Upper lobe of right lung (tissue), 1 donor: ENCODE results near the gene SACM1L. TPM values are rescaled to one million over a fixed set of nuclear protein-coding genes. Genes with fewer than 3 reads are reported as not detected.

Experiments used
- ATAC-seq: fragments of 200-7000 bp; cut with Tn5 transposase; one replicate; pipeline ENCODE4 v1.9.1; 2020; ENCODE audit warnings: mild to moderate bottlenecking, moderate library complexity
- DNase-seq: peaks from one replicate; pipeline ENCODE4 v3.0.0-alpha.2; 2020
- H3K27ac ChIP-seq: fragments of 200-600 bp; one replicate; pipeline ENCODE4 v1.8.0; 2022
- H3K27me3 ChIP-seq: fragments of 200-600 bp; one replicate; pipeline ENCODE4 v1.8.0; 2022; ENCODE audit warnings: mild to moderate bottlenecking
- H3K36me3 ChIP-seq: fragments of 200-600 bp; one replicate; pipeline ENCODE4 v1.8.0; 2022
- H3K4me1 ChIP-seq: fragments of 200-600 bp; one replicate; pipeline ENCODE4 v1.8.0; 2022
- H3K4me3 ChIP-seq: fragments of 200-600 bp; one replicate; pipeline ENCODE4 v1.8.0; 2022; ENCODE audit warnings: mild to moderate bottlenecking
- H3K9me3 ChIP-seq: fragments of 200-600 bp; one replicate; pipeline ENCODE4 v1.8.0; 2022
- CTCF ChIP-seq: fragments of 200-600 bp; IDR thresholded peaks from one replicate; pipeline ENCODE4 v1.8.0; 2022; ENCODE audit warnings: antibody characterized with exemption
- intact Hi-C: fragments of 100-400 bp; cut with DNase I; formaldehyde crosslinking; loops from one replicate; pipeline ENCODE4 v1.11.0; 2022
- total RNA-seq: library from RNA; stranded (reverse); fragmentation: NEBNext Ultra II Directional; extraction: Animal tissue kit (Norgen Biotek cat#: 25700); gene quantifications from one replicate; pipeline ENCODE4 v1.2.1, GENCODE V29; 2021
- donor health status: DM: no; HTN: yes; CAD: no; lungs with severe emphysema.

SACM1L gene
- total RNA-seq, 1 donor from 2014 or later: 77.1 TPM

GRCh38 chr3:45759851-45760250, 70.7 kb downstream of the SACM1L start:
- Histone ChIP-seq H3K27ac (no peak overlapping the region), H3K9me3 (no peaks in the 10 kb centered on the region), H3K27me3 (no peaks in the 10 kb centered on the region), H3K4me1 (no peaks in the 10 kb centered on the region), H3K36me3 (no peaks in the 10 kb centered on the region), H3K4me3 (no peak overlapping the region)
- DNase-seq: no peak
- no peak for TF ChIP-seq CTCF
- no peak for ATAC-seq
- intact Hi-C loops: no loop called here

GRCh38 chr3:45760878-45761711, 71.9 kb downstream of the SACM1L start:
- Histone ChIP-seq H3K27ac (no peak overlapping the region), H3K4me3 (no peak overlapping the region), H3K4me1 (no peaks in the 10 kb centered on the region), H3K36me3 (no peaks in the 10 kb centered on the region), H3K27me3 (no peaks in the 10 kb centered on the region), H3K9me3 (no peaks in the 10 kb centered on the region)
- DNase-seq: no peak
- peak; percentile 69 for TF ChIP-seq CTCF
- ATAC-seq: peak; percentile 90
- intact Hi-C loops: no loop called here

- Histone ChIP-seq H3K27me3 (no peaks in the 10 kb centered on the region), H3K36me3 (no peaks in the 10 kb centered on the region), H3K9me3 (no peaks in the 10 kb centered on the region), H3K4me3 (no peak overlapping the region), H3K27ac (no peak overlapping the region), H3K4me1 (no peaks in the 10 kb centered on the region)
- TF ChIP-seq CTCF: no peak
- DNase-seq (no peak), ATAC-seq (no peak)
- intact Hi-C loops: no loop called here
These were observed 72.6 kb downstream of the SACM1L start for GRCh38 chr3:45761831-45762230.

GRCh38 chr3:45762647-45763302, 73.6 kb downstream of the SACM1L start:
- ATAC-seq (no peak), DNase-seq (no peak)
- Histone ChIP-seq H3K9me3 (no peaks in the 10 kb centered on the region), H3K4me1 (no peaks in the 10 kb centered on the region), H3K27ac (no peak overlapping the region), H3K27me3 (no peaks in the 10 kb centered on the region), H3K4me3 (no peak overlapping the region), H3K36me3 (no peaks in the 10 kb centered on the region)
- no peak for TF ChIP-seq CTCF
- intact Hi-C loops: no loop called here

- Histone ChIP-seq H3K4me3 (no peak overlapping the region), H3K36me3 (no peaks in the 10 kb centered on the region), H3K9me3 (no peaks in the 10 kb centered on the region), H3K27ac (no peak overlapping the region), H3K4me1 (no peaks in the 10 kb centered on the region), H3K27me3 (no peaks in the 10 kb centered on the region)
- DNase-seq (no peak), ATAC-seq (no peak)
- intact Hi-C loops: no loop called here
- TF ChIP-seq CTCF: no peak
These were observed 74.1 kb downstream of the SACM1L start for GRCh38 chr3:45763303-45763675.
